HepG2 (cell line): ENCODE measurements around the gene ZNF91. TPM values are rescaled to one million over a fixed set of nuclear protein-coding genes. Genes with fewer than 3 reads are reported as not detected.
A peak's percentile ranks its signal among the peaks of the same experiment; 100 is the strongest.

Experiments used
- CREB1 ChIP-seq, 2 experiments: fragments of 450-650 bp in 1 of 2; IDR thresholded peaks; 2 replicates each; pipeline ENCODE4 v1.6.1; 2016 to 2017; ENCODE audit warnings: control low read depth in 1 of 2, mild to moderate bottlenecking in 1 of 2, missing compliant biosample characterization in 1 of 2, missing genetic modification characterization in 1 of 2
- CREM ChIP-seq, 2 experiments: sonication (generic) in 1 of 2; formaldehyde crosslinking in 1 of 2; IDR thresholded peaks; 2 replicates each; pipeline versions ENCODE4 v1.4.0 to v1.6.1; 2016 to 2020; ENCODE audit warnings: antibody characterized with exemption in 1 of 2, mild to moderate bottlenecking in 1 of 2, missing genetic modification reagents in 1 of 2
- DMAP1 ChIP-seq: IDR thresholded peaks from 2 replicates; pipeline ENCODE4 v1.6.1; 2016
- FOSL1 ChIP-seq: sonication (generic); formaldehyde crosslinking; IDR thresholded peaks from 2 replicates; pipeline ENCODE4 v1.9.0; 2021; ENCODE audit warnings: missing genetic modification reagents, borderline replicate concordance
- FOXM1 ChIP-seq: sonication (generic); formaldehyde crosslinking; IDR thresholded peaks from 2 replicates; pipeline ENCODE4 v1.5.0; 2020; ENCODE audit warnings: missing genetic modification reagents
- GLI4 ChIP-seq: sonication (generic); formaldehyde crosslinking; IDR thresholded peaks from 2 replicates; pipeline ENCODE4 v1.5.1; 2020; ENCODE audit warnings: missing genetic modification reagents, mild to moderate bottlenecking, moderate library complexity, borderline replicate concordance
- HOXA5 ChIP-seq: sonication (generic); formaldehyde crosslinking; IDR thresholded peaks from 2 replicates; pipeline ENCODE4 v1.4.0; 2020; ENCODE audit warnings: missing genetic modification reagents
- KMT2B ChIP-seq: IDR thresholded peaks from 2 replicates; pipeline ENCODE4 v1.6.1; 2016; ENCODE audit warnings: missing genetic modification reagents, missing compliant biosample characterization
- ZBTB3 ChIP-seq: sonication (generic); formaldehyde crosslinking; IDR thresholded peaks from 2 replicates; pipeline ENCODE4 v1.4.0; 2020; ENCODE audit warnings: low read depth, mild to moderate bottlenecking, moderate library complexity, missing genetic modification reagents, borderline replicate concordance
- ZNF552 ChIP-seq: sonication (generic); formaldehyde crosslinking; IDR thresholded peaks from 2 replicates; pipeline ENCODE4 v1.9.0; 2022; ENCODE audit warnings: missing genetic modification reagents, mild to moderate bottlenecking, borderline replicate concordance
- ZNF749 ChIP-seq: sonication (generic); formaldehyde crosslinking; IDR thresholded peaks from 2 replicates; pipeline ENCODE4 v1.8.0; 2022; ENCODE audit warnings: mild to moderate bottlenecking, missing genetic modification reagents, moderate library complexity, borderline replicate concordance
- polyA plus RNA-seq, 8 experiments: library from polyadenylated mRNA; depleted of rRNA in 3 of 8; stranded (reverse) in 7 of 8; unstranded in 1 of 8; fragments of >200 nt; fragmentation: Illumina TruSeq in 4 of 8; extraction: Trizol in 4 of 8; gene quantifications; 2 replicates each; pipeline versions ENCODE4 v1.2.1 to v1.2.3, GENCODE V29; 2011 to 2016; ENCODE audit warnings: low read depth in 4 of 8, missing spikeins in 1 of 8, mixed read lengths in 1 of 8; ENCODE audit not compliant: insufficient read depth in 1 of 8
- total RNA-seq, 5 experiments: library from RNA; depleted of rRNA; stranded (reverse); fragments of >200 nt; fragmentation: Illumina TruSeq; extraction: Trizol; gene quantifications; 2 replicates each; pipeline ENCODE4 v1.2.3, GENCODE V29; 2016; ENCODE audit warnings: low read depth in 1 of 5
- TF ChIP-seq, protein P1 (sequence below): sonication (generic); formaldehyde crosslinking; IDR thresholded peaks from 2 replicates; pipeline ENCODE4 v1.9.0; 2021; ENCODE audit warnings: missing genetic modification reagents, mild to moderate bottlenecking, borderline replicate concordance
- TF ChIP-seq, protein P2 (sequence below): sonication (generic); formaldehyde crosslinking; IDR thresholded peaks from 2 replicates; pipeline ENCODE4 v1.5.0; 2020; ENCODE audit warnings: mild to moderate bottlenecking, missing genetic modification reagents, borderline replicate concordance
- TF ChIP-seq, protein P3 (sequence below): sonication (generic); formaldehyde crosslinking; IDR thresholded peaks from 2 replicates; pipeline ENCODE4 v1.5.0; 2020; ENCODE audit warnings: mild to moderate bottlenecking, missing genetic modification reagents
- TF ChIP-seq, protein P4 (sequence below): sonication (generic); formaldehyde crosslinking; IDR thresholded peaks from 2 replicates; pipeline ENCODE4 v1.4.0; 2020; ENCODE audit warnings: mild to moderate bottlenecking, missing genetic modification reagents

The ZNF91 gene
- total and polyA plus RNA-seq, 2 of the 13 experiments (the other 11 are each of a cell fraction or from before 2014, with no cell fraction given), result 19.4 to 21.5 TPM

DNA sequence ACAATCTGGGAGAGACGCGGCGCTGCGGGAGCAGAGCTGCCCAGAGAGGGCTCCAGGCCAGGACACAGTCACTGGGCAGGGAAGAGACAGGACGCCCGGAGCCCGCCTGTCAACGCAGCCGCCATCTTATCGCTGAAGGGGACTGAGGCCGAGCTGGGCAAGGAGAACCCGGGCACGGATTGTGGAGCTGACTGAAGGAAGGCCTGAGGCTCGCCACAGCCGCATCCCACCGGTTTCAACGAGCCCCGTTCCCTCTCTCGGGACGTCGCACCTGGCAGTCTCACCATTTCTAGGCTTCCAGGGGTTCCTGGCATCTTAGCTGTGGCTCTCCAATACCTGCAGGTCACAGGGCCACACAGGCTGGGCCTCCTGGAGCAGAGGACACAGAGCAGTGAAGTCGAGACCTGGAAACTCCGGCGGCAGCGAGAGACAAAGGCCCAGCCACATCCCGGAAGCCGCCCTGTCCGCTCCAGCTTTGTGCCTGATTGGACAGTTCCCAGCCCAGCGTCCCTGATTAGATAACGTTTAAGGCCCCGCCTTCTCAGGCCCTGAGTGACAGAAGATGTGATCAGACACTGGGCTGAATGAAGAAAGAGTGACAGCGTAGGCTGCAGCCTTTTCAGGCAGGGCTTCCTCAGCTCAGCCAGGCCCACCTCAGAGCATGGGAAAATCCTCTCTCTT is at the start of gene ZNF91 (continued):
- TF ChIP-seq CREM (IDR thresholded peaks at IDR 0.05), result peak; percentile 58; the same call in 1 of the 2 replicates
- no peak for TF ChIP-seq CREM (CRISPR knock-in tag; IDR thresholded peaks at IDR 0.05)
- TF ChIP-seq, protein P1, sequence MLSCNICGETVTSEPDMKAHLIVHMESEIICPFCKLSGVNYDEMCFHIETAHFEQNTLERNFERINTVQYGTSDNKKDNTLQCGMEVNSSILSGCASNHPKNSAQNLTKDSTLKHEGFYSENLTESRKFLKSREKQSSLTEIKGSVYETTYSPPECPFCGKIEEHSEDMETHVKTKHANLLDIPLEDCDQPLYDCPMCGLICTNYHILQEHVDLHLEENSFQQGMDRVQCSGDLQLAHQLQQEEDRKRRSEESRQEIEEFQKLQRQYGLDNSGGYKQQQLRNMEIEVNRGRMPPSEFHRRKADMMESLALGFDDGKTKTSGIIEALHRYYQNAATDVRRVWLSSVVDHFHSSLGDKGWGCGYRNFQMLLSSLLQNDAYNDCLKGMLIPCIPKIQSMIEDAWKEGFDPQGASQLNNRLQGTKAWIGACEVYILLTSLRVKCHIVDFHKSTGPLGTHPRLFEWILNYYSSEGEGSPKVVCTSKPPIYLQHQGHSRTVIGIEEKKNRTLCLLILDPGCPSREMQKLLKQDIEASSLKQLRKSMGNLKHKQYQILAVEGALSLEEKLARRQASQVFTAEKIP (CRISPR knock-in tag), result no peak
- TF ChIP-seq, protein P2, sequence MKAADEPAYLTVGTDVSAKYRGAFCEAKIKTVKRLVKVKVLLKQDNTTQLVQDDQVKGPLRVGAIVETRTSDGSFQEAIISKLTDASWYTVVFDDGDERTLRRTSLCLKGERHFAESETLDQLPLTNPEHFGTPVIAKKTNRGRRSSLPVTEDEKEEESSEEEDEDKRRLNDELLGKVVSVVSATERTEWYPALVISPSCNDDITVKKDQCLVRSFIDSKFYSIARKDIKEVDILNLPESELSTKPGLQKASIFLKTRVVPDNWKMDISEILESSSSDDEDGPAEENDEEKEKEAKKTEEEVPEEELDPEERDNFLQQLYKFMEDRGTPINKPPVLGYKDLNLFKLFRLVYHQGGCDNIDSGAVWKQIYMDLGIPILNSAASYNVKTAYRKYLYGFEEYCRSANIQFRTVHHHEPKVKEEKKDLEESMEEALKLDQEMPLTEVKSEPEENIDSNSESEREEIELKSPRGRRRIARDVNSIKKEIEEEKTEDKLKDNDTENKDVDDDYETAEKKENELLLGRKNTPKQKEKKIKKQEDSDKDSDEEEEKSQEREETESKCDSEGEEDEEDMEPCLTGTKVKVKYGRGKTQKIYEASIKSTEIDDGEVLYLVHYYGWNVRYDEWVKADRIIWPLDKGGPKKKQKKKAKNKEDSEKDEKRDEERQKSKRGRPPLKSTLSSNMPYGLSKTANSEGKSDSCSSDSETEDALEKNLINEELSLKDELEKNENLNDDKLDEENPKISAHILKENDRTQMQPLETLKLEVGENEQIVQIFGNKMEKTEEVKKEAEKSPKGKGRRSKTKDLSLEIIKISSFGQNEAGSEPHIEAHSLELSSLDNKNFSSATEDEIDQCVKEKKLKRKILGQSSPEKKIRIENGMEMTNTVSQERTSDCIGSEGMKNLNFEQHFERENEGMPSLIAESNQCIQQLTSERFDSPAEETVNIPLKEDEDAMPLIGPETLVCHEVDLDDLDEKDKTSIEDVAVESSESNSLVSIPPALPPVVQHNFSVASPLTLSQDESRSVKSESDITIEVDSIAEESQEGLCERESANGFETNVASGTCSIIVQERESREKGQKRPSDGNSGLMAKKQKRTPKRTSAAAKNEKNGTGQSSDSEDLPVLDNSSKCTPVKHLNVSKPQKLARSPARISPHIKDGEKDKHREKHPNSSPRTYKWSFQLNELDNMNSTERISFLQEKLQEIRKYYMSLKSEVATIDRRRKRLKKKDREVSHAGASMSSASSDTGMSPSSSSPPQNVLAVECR (CRISPR knock-in tag), result peak; percentile 74; the same call in 1 of the 2 replicates
- no peak for TF ChIP-seq GLI4 (CRISPR knock-in tag)
- TF ChIP-seq FOSL1 (CRISPR knock-in tag), result no peak
- TF ChIP-seq CREB1 (IDR thresholded peaks at IDR 0.05), result 0 out of 2 replicates have a peak, but pooled peaks have one; percentile 40
- TF ChIP-seq CREB1 (CRISPR knock-in tag; IDR thresholded peaks at IDR 0.05), result peak; percentile 75
- TF ChIP-seq, protein P3, sequence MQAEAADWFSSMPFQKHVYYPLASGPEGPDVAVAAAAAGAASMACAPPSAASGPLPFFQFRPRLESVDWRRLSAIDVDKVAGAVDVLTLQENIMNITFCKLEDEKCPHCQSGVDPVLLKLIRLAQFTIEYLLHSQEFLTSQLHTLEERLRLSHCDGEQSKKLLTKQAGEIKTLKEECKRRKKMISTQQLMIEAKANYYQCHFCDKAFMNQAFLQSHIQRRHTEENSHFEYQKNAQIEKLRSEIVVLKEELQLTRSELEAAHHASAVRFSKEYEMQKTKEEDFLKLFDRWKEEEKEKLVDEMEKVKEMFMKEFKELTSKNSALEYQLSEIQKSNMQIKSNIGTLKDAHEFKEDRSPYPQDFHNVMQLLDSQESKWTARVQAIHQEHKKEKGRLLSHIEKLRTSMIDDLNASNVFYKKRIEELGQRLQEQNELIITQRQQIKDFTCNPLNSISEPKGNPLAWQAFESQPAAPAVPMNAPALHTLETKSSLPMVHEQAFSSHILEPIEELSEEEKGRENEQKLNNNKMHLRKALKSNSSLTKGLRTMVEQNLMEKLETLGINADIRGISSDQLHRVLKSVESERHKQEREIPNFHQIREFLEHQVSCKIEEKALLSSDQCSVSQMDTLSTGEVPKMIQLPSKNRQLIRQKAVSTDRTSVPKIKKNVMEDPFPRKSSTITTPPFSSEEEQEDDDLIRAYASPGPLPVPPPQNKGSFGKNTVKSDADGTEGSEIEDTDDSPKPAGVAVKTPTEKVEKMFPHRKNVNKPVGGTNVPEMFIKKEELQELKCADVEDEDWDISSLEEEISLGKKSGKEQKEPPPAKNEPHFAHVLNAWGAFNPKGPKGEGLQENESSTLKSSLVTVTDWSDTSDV (CRISPR knock-in tag), result 0 out of 2 replicates have a peak, but pooled peaks have one; percentile 56
- no peak for TF ChIP-seq ZNF749 (CRISPR knock-in tag)
- TF ChIP-seq HOXA5, result 0 out of 2 replicates have a peak, but pooled peaks have one; percentile 4
- 0 out of 2 replicates have a peak, but pooled peaks have one; percentile 77 for TF ChIP-seq ZNF552
- TF ChIP-seq DMAP1 (CRISPR knock-in tag), result peak; percentile 65; the same call in 1 of the 2 replicates
- no peak for TF ChIP-seq ZBTB3 (CRISPR knock-in tag)
- TF ChIP-seq, protein P4, sequence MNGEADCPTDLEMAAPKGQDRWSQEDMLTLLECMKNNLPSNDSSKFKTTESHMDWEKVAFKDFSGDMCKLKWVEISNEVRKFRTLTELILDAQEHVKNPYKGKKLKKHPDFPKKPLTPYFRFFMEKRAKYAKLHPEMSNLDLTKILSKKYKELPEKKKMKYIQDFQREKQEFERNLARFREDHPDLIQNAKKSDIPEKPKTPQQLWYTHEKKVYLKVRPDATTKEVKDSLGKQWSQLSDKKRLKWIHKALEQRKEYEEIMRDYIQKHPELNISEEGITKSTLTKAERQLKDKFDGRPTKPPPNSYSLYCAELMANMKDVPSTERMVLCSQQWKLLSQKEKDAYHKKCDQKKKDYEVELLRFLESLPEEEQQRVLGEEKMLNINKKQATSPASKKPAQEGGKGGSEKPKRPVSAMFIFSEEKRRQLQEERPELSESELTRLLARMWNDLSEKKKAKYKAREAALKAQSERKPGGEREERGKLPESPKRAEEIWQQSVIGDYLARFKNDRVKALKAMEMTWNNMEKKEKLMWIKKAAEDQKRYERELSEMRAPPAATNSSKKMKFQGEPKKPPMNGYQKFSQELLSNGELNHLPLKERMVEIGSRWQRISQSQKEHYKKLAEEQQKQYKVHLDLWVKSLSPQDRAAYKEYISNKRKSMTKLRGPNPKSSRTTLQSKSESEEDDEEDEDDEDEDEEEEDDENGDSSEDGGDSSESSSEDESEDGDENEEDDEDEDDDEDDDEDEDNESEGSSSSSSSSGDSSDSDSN (CRISPR knock-in tag), result peak; percentile 92
- no peak for TF ChIP-seq FOXM1 (CRISPR knock-in tag)
- TF ChIP-seq KMT2B (CRISPR knock-in tag), result no peak; the same call in 1 of the 2 replicates
